NB4 (cell line): ENCODE data around the gene ST6GALNAC3.

Experiments used
- TF ChIP-seq, protein P1 (sequence below): IDR thresholded peaks from 2 replicates; pipeline ENCODE4 v1.6.1; 2011; ENCODE audit warnings: low read depth, low read length
- TF ChIP-seq, protein P2 (sequence below): IDR thresholded peaks from one replicate; pipeline ENCODE4 v1.5.1; 2012; ENCODE audit warnings: low read depth, low read length

- TF ChIP-seq, protein P1, sequence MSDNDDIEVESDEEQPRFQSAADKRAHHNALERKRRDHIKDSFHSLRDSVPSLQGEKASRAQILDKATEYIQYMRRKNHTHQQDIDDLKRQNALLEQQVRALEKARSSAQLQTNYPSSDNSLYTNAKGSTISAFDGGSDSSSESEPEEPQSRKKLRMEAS, result no peak
- TF ChIP-seq, protein P2, sequence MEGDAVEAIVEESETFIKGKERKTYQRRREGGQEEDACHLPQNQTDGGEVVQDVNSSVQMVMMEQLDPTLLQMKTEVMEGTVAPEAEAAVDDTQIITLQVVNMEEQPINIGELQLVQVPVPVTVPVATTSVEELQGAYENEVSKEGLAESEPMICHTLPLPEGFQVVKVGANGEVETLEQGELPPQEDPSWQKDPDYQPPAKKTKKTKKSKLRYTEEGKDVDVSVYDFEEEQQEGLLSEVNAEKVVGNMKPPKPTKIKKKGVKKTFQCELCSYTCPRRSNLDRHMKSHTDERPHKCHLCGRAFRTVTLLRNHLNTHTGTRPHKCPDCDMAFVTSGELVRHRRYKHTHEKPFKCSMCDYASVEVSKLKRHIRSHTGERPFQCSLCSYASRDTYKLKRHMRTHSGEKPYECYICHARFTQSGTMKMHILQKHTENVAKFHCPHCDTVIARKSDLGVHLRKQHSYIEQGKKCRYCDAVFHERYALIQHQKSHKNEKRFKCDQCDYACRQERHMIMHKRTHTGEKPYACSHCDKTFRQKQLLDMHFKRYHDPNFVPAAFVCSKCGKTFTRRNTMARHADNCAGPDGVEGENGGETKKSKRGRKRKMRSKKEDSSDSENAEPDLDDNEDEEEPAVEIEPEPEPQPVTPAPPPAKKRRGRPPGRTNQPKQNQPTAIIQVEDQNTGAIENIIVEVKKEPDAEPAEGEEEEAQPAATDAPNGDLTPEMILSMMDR, result no peak
Measured at GRCh38 chr1:76300556-76300955, 226.0 kb downstream of the ST6GALNAC3 start.
